Left forelimb (tissue), 1 donor: ENCODE measurements around the gene ABLIM3.

ENCODE experiments used
- DNase-seq: peaks from one replicate; pipeline ENCODE4 v3.0.0-alpha.2; 2018; ENCODE audit warnings: low spot score

The ABLIM3 gene

GRCh38 chr5:149133795-149134777 lies 7.2 kb upstream of the ABLIM3 start:
- DNase-seq: no peak

- DNase-seq: no peak
Observed at GRCh38 chr5:149134778-149135500, 6.4 kb upstream of the ABLIM3 start.

DNA sequence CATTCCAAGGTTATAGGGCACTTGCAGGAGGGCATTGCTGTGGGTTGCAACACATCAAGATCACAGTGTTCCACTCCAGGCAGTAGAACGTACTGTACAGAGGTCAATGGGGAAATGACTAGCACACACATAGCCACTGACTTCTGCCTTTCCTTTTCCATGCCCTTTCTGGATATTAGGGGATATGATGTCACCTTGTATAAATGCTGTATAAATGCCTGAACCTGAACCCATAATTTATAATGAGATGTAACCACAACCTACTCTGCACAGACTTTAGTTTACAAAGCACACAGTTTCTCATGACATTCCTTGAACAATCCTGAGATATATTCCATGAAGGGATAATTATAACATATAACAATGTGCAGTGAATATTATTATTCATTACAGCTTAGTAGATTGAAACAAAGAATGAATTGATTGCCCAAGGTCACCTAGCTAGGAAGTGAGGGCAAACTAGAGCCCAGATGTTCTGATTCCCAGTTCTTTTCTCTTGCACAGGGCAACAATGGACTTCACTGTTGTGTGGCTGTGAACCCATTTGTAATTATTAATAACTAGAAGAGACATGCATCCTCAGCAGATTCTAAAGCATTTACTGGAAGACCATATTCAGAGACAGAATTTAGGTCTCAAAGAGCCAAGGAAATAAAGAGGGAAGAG lies 5.6 kb upstream of the ABLIM3 start:
- no peak for DNase-seq

DNA sequence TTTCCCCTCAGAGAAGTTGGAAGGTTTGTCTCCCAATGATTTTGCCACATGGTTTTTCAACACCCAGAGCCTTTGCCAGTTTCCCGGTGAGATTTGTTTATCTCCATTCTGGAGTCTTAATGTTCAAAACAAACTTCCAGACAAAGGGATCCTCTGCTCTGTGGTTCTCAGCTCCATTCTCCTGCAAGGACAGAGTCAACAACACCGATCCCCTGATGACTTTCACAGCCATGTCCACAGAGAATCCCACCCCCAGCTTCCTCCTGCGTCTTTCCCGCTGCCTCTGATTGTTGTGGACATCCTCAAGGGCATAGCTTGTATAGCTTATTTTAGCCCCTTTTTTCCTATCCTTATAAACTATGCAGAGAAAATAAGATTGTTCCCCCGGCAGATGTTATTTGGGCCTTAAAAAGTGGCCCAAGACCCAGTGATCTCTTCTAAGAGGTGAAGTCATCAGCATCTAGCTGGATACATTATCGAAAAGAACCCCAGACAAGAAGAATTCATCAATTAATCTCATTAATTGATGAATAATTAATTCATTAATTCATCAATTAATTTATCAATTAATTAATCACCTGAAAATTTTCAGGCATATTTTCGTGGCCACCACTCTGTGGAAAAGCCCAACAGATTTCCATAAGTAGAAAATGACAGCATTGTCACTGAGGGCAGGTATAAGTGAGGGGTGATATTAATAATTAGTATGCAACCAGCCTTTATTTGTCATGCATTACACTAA lies 2.9 kb upstream of the ABLIM3 start:
- DNase-seq: no peak

GRCh38 chr5:149140197-149141002 lies 893 bp upstream of the ABLIM3 start:
- no peak for DNase-seq

GRCh38 chr5:149141957-149142851 lies 911 bp downstream of the ABLIM3 start:
- DNase-seq: no peak

DNA sequence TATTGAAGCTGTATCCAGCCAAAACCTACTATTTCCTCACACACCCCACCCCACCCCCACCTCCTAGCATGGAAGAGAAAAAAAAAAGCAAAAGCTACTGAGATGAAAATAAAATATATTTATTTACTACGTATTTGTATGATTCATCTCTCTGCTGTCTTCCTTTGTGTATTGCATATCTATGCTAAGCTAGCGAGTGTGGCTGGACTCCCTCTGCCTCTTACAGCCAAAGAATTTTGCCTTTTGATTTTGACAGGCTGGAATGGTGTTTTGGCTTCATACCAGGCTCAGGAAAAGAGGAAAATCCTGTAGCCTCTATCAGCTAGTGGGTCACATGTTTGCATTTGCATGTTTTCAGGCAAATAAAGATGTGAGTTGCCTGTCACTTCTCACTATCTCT lies 2.2 kb downstream of the ABLIM3 start:
- DNase-seq: no peak

GRCh38 chr5:149144637-149145036 lies 3.3 kb downstream of the ABLIM3 start:
- no peak for DNase-seq

DNA sequence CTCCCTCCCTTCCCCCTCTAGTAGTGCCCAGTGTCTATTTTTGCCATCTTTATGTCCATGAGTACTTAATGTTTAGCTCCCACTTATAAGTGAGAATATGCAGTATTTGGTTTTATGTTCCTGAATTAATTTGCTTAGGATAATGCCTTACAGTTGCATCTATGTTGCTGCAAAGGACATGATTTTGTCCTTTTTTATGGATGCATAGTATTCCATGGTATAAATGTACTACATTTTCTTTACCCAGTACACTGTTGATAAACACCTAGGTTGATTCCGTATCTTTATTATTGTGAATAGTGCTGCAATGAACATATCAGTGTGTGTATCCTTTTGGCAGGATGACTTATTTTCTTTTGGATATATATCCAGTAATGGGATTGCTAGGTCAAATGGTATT lies 3.8 kb downstream of the ABLIM3 start:
- DNase-seq: no peak

GRCh38 chr5:149147676-149148075 lies 6.4 kb downstream of the ABLIM3 start:
- DNase-seq: no peak

DNA sequence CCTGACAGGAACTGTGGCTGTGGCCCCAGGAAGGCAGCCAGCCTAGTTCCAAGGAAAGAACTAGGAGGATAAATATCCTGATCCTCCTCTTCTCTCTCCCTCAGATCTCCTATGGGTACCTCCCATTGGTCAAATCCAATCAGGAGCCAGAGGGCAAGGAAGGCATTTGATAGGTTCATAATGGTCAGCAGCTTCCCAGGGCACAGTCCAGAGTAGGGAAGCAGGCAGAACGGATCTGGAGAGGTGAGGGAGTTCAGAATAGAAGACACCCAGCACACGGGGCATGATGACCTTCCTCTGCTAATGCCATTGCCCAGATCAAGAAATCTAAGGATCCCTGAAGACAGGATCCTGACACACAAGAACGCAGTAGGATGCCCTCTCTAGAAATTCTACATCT lies 8.6 kb downstream of the ABLIM3 start:
- DNase-seq: no peak

- DNase-seq: no peak
Observed at GRCh38 chr5:149150457-149150856, 9.2 kb downstream of the ABLIM3 start.

- no peak for DNase-seq
Observed at GRCh38 chr5:149151717-149152116, 10.4 kb downstream of the ABLIM3 start.

DNA sequence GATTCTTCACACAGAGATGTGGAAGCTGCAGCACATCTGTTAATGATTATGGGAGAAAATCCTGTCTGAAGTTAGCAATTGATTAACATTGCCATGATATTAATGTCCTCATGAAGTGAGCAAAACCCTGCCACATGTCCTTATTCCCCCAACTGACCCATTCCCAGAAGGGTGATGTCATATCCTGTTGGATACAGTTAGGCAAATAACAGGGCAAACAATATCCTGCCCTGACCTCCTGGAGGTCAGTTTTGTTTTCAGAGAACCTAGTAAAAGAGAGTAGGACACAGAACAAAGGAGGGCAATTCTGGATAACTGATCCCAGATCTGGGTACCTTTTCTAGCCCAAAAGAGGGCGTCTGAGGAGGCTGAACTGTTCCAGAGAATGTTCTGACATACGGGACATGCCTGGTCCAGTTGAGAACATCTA lies 11.0 kb downstream of the ABLIM3 start:
- no peak for DNase-seq

DNA sequence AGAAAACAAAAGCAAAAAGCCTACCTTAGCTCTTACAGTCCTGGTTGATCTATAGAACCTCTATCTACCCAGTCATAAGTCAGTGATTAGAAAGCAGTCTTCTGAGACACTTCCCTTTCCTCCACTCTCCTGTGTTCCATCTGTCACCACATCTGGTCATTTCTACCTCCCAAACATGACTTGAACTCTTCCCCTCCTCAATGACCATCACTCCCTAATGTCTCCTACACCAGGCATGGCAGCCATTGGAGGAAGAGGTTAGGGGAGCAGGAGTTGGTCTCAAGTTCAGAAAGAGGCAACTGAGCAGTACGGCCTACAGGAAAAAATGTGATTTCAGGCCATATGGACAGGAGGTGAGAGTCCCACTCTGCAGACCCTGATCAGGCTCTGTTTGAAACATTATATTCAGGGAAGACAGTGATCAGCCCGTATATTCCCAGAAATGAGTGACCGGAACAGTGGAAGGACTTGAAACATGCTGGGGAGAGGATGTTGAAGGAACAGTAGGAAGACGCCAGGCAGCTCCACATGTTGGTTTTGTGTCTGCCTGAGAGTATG lies 12.0 kb downstream of the ABLIM3 start:
- DNase-seq: no peak

GRCh38 chr5:149153751-149154610 lies 12.7 kb downstream of the ABLIM3 start:
- DNase-seq: no peak

- DNase-seq: no peak
Observed at GRCh38 chr5:149154650-149155049, 13.4 kb downstream of the ABLIM3 start.

DNA sequence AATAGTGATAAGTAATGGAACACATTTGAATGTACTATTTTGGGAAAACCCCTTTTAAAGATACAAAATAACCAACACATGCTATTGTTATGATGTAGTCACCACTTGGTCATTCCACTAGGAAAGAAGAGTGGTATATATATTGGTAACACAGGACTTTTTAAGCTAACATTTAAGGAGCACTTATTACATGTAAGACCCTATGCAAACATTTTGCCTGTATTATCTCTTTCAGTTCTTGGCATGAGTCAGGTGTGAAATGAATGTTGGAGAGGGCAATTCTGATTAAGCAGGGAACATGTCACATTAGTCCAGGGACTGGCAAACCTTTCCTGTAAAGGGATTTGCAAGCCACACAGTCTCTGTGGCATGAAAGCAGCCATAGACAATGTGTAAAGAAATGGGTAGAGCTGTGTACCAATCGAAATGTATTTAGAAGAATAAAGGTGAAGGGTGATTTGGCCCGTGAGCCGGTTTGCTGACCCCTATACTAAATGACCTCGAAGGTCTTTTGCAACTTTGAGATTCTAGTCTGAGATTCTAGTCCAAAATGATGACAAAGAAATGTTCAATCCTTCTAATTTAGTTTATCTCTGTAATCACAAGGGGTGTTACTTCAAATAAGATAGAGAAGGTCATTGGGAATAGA lies 15.3 kb downstream of the ABLIM3 start:
- DNase-seq: no peak
